Spleen (tissue), 7 donors: ENCODE data around the gene NOP16.

Experiments
- CTCF ChIP-seq, 11 experiments: fragments of 200-600 bp in 7 of 11; fragments of 450-650 bp in 4 of 11; sonication (generic) in 4 of 11; IDR thresholded peaks in 8 of 11; conservative IDR thresholded peaks in 3 of 11; 1 replicate in 7 of 11; 2 replicates in 4 of 11; pipeline versions ENCODE4 v1.4.0 to v1.8.0; 2016 to 2021; ENCODE audit warnings: antibody characterized with exemption in 11 of 11, inconsistent platforms in 4 of 11, mild to moderate bottlenecking in 1 of 11
- POLR2A ChIP-seq, 3 donors: fragments of 450-650 bp; IDR thresholded peaks; one replicate each; pipeline ENCODE4 v1.5.1; 2017; ENCODE audit warnings: antibody characterized with exemption in 3 of 3, mild to moderate bottlenecking in 1 of 3
- POLR2AphosphoS5 ChIP-seq, 3 donors: sonication (generic); formaldehyde crosslinking; IDR thresholded peaks; one replicate each; pipeline ENCODE4 v1.5.1; 2017; ENCODE audit warnings: antibody characterized with exemption in 3 of 3
- donor health status: DM: no; HTN: no; CAD: no; lungs with moderate emphysema.
- donor health status: DM: no; HTN: no; CAD: no.
- donor health status: DM: no; HTN: no; CAD: no.

GRCh38 chr5:176356179-176356566, 32.2 kb downstream of the NOP16 start:
- TF ChIP-seq POLR2AphosphoS5 (IDR thresholded peaks at IDR 0.05) (no peak), CTCF (IDR thresholded peaks at IDR 0.05 in 8 of 11, conservative IDR thresholded peaks at IDR 0.05 in 3 of 11) (no peak), POLR2A (IDR thresholded peaks at IDR 0.05) (no peak)
